ENCODE measurements around the gene MORN4.
"Not testable (repeated sequence)": the region's sequence is repeated elsewhere in the genome, so short reads cannot be mapped to it uniquely, and the experiment has no call there.

MORN4 gene

GRCh38 chr10:97632949-97633884 lies at the start of gene MORN4:
TSS of gene MORN4 (minus strand) at chr10:97633500. CDS start at chr10:97619653, 13,847 bp downstream.
- peak; percentile 70 for FAIRE-seq

GRCh38 chr10:97682042-97682441 lies 48.7 kb upstream of the MORN4 start:
- FAIRE-seq, result no peak

- no peak for FAIRE-seq
Observed at GRCh38 chr10:97679594-97679993, 46.3 kb upstream of the MORN4 start.

- FAIRE-seq, result peak; percentile 41
Observed at GRCh38 chr10:97676770-97677581, 43.7 kb upstream of the MORN4 start.

- no peak for FAIRE-seq
Observed at GRCh38 chr10:97675222-97675621, 41.9 kb upstream of the MORN4 start.

GRCh38 chr10:97673736-97674525 lies 40.6 kb upstream of the MORN4 start:
- no peak for FAIRE-seq

GRCh38 chr10:97669571-97669970 lies 36.3 kb upstream of the MORN4 start:
- FAIRE-seq, result no peak

- no peak for FAIRE-seq
Observed at GRCh38 chr10:97667463-97667862, 34.2 kb upstream of the MORN4 start.

- no peak for FAIRE-seq
Observed at GRCh38 chr10:97666992-97667391, 33.7 kb upstream of the MORN4 start.

GRCh38 chr10:97664282-97664850 lies 31.1 kb upstream of the MORN4 start:
- FAIRE-seq, result no peak

GRCh38 chr10:97659589-97659988 lies 26.3 kb upstream of the MORN4 start:
- FAIRE-seq, result no peak

- no peak for FAIRE-seq
Observed at GRCh38 chr10:97656777-97657176, 23.5 kb upstream of the MORN4 start.

GRCh38 chr10:97651773-97652172 lies 18.5 kb upstream of the MORN4 start:
- FAIRE-seq, result no peak

- FAIRE-seq, result no peak
Observed at GRCh38 chr10:97650726-97651125, 17.4 kb upstream of the MORN4 start.

GRCh38 chr10:97649405-97649750 lies 16.1 kb upstream of the MORN4 start:
- not testable (repeated sequence) for FAIRE-seq

- FAIRE-seq, result no peak
Observed at GRCh38 chr10:97648562-97649404, 15.5 kb upstream of the MORN4 start.

- FAIRE-seq, result no peak
Observed at GRCh38 chr10:97647556-97647955, 14.3 kb upstream of the MORN4 start.

GRCh38 chr10:97644936-97645335 lies 11.6 kb upstream of the MORN4 start:
- FAIRE-seq, result no peak

- no peak for FAIRE-seq
Observed at GRCh38 chr10:97643441-97643985, 10.2 kb upstream of the MORN4 start.

GRCh38 chr10:97642471-97643159 lies 9.3 kb upstream of the MORN4 start:
- not testable (repeated sequence) for FAIRE-seq
